Left ventricle myocardium superior (tissue), 1 donor: ENCODE results near the gene KAT2B. TPM values are rescaled to one million over a fixed set of nuclear protein-coding genes. Genes with fewer than 3 reads are reported as not detected.

ENCODE experiments used
- ATAC-seq: fragments of 200-7000 bp; cut with Tn5 transposase; one replicate; pipeline ENCODE4 v1.9.1; 2020; ENCODE audit warnings: mild to moderate bottlenecking, moderate library complexity
- DNase-seq: peaks from one replicate; pipeline ENCODE4 v3.0.0-alpha.2; 2020
- intact Hi-C: fragments of 100-400 bp; cut with micrococcal nuclease; formaldehyde crosslinking; loops from one replicate; pipeline ENCODE4 v1.11.0; 2022
- total RNA-seq: library from RNA; stranded (reverse); fragmentation: NEBNext Ultra II Directional; extraction: Animal tissue kit (Norgen Biotek cat#: 25700); gene quantifications from one replicate; pipeline ENCODE4 v1.2.1, GENCODE V29; 2021
- donor health status: DM: no; HTN: yes; CAD: no; lungs with severe emphysema.

Gene KAT2B
- total RNA-seq, 1 donor from 2014 or later: 111 TPM

GRCh38 chr3:20125897-20126296, 85.7 kb downstream of the KAT2B start:
- intact Hi-C loops: no loop called here
- no peak for ATAC-seq
- no peak for DNase-seq

GRCh38 chr3:20128358-20128757, 88.1 kb downstream of the KAT2B start:
- no peak for ATAC-seq

GRCh38 chr3:20130106-20130505, 89.9 kb downstream of the KAT2B start:
- intact Hi-C loops: no loop called here
- ATAC-seq (no peak), DNase-seq (no peak)

More at GRCh38 chr3:20128358-20128757, 88.1 kb downstream of the KAT2B start:
- no peak for DNase-seq
- intact Hi-C loops: no loop called here

- DNase-seq (no peak), ATAC-seq (no peak)
- intact Hi-C loops: loop anchor here (5.0 kb wide), 1 partner anchor 249 kb away; no protein-coding TSS in a partner anchor
These were observed 96.0 kb downstream of the KAT2B start for GRCh38 chr3:20136231-20136630.

GRCh38 chr3:20137647-20138046, 97.4 kb downstream of the KAT2B start:
- intact Hi-C loops: loop anchor here (5.0 kb wide), 1 partner anchor 250 kb away; no protein-coding TSS in a partner anchor
- DNase-seq (no peak), ATAC-seq (no peak)

GRCh38 chr3:20140881-20141280, 100.6 kb downstream of the KAT2B start:
- intact Hi-C loops: no loop called here
- ATAC-seq: no peak
- DNase-seq: no peak

- ATAC-seq: peak; percentile 46
- intact Hi-C loops: no loop called here
- DNase-seq: no peak
These were observed 101.1 kb downstream of the KAT2B start for GRCh38 chr3:20141316-20141715.

GRCh38 chr3:20141851-20142250, 101.6 kb downstream of the KAT2B start:
- ATAC-seq (peak; percentile 99), DNase-seq (peak; percentile 68)
- intact Hi-C loops: no loop called here

- DNase-seq (no peak), ATAC-seq (no peak)
- intact Hi-C loops: no loop called here
These were observed 102.3 kb downstream of the KAT2B start for GRCh38 chr3:20142517-20142916.

GRCh38 chr3:20143519-20143918, 103.3 kb downstream of the KAT2B start:
- ATAC-seq (no peak), DNase-seq (no peak)
- intact Hi-C loops: no loop called here

- no peak for DNase-seq
- ATAC-seq: no peak
- intact Hi-C loops: no loop called here
These were observed 105.6 kb downstream of the KAT2B start for GRCh38 chr3:20145874-20146273.

GRCh38 chr3:20146301-20146700, 106.1 kb downstream of the KAT2B start:
- no peak for ATAC-seq
- intact Hi-C loops: no loop called here
- no peak for DNase-seq

- intact Hi-C loops: no loop called here
- no peak for DNase-seq
- ATAC-seq: no peak
These were observed 107.1 kb downstream of the KAT2B start for GRCh38 chr3:20147361-20147760.

- no peak for DNase-seq
- intact Hi-C loops: no loop called here
- no peak for ATAC-seq
These were observed 108.2 kb downstream of the KAT2B start for GRCh38 chr3:20148466-20148865.

GRCh38 chr3:20154078-20154477, 113.8 kb downstream of the KAT2B start:
- intact Hi-C loops: no loop called here
- ATAC-seq: no peak

GRCh38 chr3:20154928-20155327, 114.7 kb downstream of the KAT2B start:
- intact Hi-C loops: no loop called here
- ATAC-seq (no peak), DNase-seq (no peak)

More at GRCh38 chr3:20154078-20154477, 113.8 kb downstream of the KAT2B start:
- no peak for DNase-seq

- ATAC-seq: no peak
- intact Hi-C loops: no loop called here
- DNase-seq: no peak
These were observed 120.0 kb downstream of the KAT2B start for GRCh38 chr3:20160230-20160629.

- DNase-seq: no peak
- intact Hi-C loops: no loop called here
These were observed 121.5 kb downstream of the KAT2B start for GRCh38 chr3:20161714-20162113.

GRCh38 chr3:20173844-20174410, 133.7 kb downstream of the KAT2B start:
- DNase-seq (no peak), ATAC-seq (no peak)
- intact Hi-C loops: no loop called here

More at GRCh38 chr3:20161714-20162113, 121.5 kb downstream of the KAT2B start:
- no peak for ATAC-seq

GRCh38 chr3:20181276-20181675, 141.0 kb downstream of the KAT2B start:
- peak; percentile 45 for ATAC-seq
- DNase-seq: no peak
- intact Hi-C loops: no loop called here

GRCh38 chr3:20182206-20182605, 142.0 kb downstream of the KAT2B start:
- no peak for DNase-seq
- peak; percentile 46 for ATAC-seq
- intact Hi-C loops: no loop called here

- intact Hi-C loops: no loop called here
- ATAC-seq (no peak), DNase-seq (no peak)
These were observed 145.1 kb downstream of the KAT2B start for GRCh38 chr3:20185331-20185678.
